Measurements from ENCODE around the gene DSN1. TPM values are rescaled to one million over a fixed set of nuclear protein-coding genes. Genes with fewer than 3 reads are reported as not detected.

Gene DSN1
- total RNA-seq, 2 donors from 2014 or later = 21.6 to 29.1 TPM

DNA sequence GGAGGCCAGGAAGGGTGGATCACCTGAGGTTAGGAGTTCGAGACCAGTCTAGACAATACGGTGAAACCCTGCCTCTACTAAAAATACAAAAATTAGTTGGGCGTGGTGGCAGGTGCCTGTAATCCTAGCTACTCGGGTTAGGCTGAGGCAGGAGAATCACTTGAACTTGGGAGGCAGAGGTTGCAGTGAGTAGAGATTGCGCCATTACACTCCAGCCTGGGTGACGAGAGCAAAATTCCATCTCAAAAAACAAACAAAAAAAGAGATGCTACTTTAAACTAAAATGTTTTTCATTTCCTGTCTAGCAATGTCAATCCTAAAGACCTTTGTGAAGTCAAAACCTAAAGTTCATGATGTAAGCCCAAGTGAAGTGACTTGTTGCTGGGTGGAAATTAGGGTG is 12.9 kb downstream of the DSN1 start:
- DNase-seq (ENCODE audit: low spot score) = no peak
- Mint-ChIP-seq H3K4me1 (ENCODE audit: low read depth in 2 of 2) (peaks cover 5 to 6% of the 10 kb centered on the region in 2 donors), H3K27ac (peak overlapping the region in 1 of 2 donors; percentile 14), H3K27me3 (no peaks in the 10 kb centered on the region), H3K9me3 (no peaks in the 10 kb centered on the region), H3K36me3 (peaks cover 6% of the 10 kb centered on the region), H3K4me3 (no peak overlapping the region)
- no peak for ATAC-seq

DNA sequence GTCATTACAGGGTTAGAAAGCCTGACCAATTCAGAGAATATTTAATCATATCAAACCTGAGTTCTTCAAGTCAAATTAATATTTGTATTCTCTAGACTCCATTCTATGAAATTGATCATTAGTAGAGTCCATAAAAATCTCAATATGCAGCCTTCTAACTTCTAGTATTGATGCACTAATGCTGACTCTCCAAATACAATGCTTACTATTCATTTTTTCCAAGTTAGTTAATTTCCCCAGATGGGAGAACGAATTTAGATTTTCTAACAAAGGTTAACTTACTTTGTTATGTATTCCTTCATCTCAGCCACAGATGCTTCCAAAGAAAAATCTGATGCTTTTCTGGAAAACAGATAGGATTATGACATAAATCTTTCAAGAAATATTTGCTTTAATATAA is 15.3 kb downstream of the DSN1 start:
- no peak for ATAC-seq
- peak overlapping the region; percentile 77 to 79 for H3K27ac Mint-ChIP-seq

DNA sequence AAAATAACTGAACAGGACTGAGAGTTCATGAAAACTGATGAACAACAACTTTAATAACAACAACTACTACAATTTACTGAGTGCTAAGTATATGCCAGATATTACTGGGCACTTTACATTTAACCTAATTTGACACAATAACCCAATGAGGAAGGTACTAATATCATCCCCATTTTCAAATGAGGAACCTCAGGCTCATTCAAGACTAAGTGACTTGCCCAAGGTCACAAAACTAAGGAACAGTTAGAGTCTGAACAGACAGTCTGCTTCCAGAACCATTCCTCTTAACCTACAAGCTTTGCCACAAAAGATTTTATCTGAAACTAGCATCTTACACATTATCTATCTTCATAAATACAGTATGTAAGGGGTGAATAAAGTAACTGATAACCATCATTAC is 17.1 kb downstream of the DSN1 start:
- Mint-ChIP-seq H3K27ac (no peak overlapping the region), H3K36me3 (peaks cover 13% of the 10 kb centered on the region)
- ATAC-seq = no peak

More for the DNA sequence above, 15.3 kb downstream of the DSN1 start:
- Mint-ChIP-seq H3K36me3 (peaks cover 6% of the 10 kb centered on the region), H3K9me3 (no peaks in the 10 kb centered on the region), H3K4me1 (ENCODE audit: low read depth in 2 of 2) (peaks cover 5 to 6% of the 10 kb centered on the region in 2 donors), H3K4me3 (no peak overlapping the region), H3K27me3 (no peaks in the 10 kb centered on the region)
- DNase-seq (ENCODE audit: low spot score) = no peak

DNA sequence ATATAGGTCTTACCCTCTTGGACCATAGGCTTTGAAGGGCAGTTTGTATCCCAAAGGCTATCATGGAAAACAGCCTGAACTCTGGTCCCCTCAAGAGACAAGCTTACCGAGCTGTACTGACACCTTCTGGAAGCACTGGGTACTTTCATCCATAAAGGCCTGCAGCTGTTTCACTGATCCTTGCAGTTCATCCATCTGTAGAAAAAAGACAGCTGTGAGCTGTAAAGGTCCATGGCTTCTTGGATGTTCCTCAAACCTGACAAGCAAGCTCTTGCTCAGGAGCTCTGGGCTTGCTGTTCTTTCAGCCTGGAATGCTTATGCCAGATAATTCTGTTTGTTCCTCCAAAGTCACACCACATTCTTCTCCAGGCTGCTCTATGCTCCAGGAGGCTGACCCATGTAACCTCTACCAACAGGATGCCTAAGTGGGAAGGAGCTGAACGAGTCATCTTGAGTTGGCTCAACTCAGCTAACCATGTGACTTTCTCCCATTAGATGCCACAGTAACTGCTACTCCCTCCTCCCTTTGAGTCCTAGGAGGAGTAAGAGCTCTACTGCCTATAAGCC is 18.8 kb downstream of the DSN1 start:
- Mint-ChIP-seq H3K4me1 (ENCODE audit: low read depth in 2 of 2) (peaks cover 5 to 6% of the 10 kb centered on the region in 2 donors), H3K4me3 (no peak overlapping the region), H3K9me3 (no peaks in the 10 kb centered on the region), H3K36me3 (peaks cover 13% of the 10 kb centered on the region), H3K27me3 (no peaks in the 10 kb centered on the region), H3K27ac (no peak overlapping the region)
- ATAC-seq (peak; percentile 59 to 61), DNase-seq (ENCODE audit: low spot score) (peak; percentile 62)

More for the DNA sequence above, 17.1 kb downstream of the DSN1 start:
- H3K9me3 Mint-ChIP-seq = no peaks in the 10 kb centered on the region
- no peak for DNase-seq (ENCODE audit: low spot score)
- H3K4me1 Mint-ChIP-seq (ENCODE audit: low read depth in 2 of 2) = peaks cover 5 to 6% of the 10 kb centered on the region in 2 donors
- H3K27me3 Mint-ChIP-seq = no peaks in the 10 kb centered on the region
- no peak overlapping the region for H3K4me3 Mint-ChIP-seq

DNA sequence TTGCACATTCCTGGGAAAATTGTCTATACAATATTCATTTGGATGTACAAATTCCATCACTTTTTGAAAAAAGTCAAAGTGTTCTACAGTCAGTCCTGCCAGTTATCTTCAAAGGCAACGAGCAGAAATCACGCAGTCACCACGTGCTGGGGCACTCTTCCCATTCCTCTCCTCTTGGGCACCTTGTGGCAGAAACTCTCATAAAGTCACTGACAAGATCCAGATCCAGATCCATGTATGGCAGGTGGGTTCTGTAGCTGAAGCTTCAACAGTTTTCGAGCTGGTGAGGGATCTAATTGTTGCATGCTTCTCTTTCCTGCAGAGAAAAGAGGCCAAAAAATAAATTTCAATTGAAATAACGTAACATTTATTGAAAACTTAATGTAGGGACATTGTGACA is 21.0 kb downstream of the DSN1 start:
- ATAC-seq (no peak), DNase-seq (ENCODE audit: low spot score) (no peak)
- H3K4me1 Mint-ChIP-seq (ENCODE audit: low read depth in 2 of 2) = peaks cover 3 to 4% of the 10 kb centered on the region in 2 donors
- H3K27me3 Mint-ChIP-seq = no peaks in the 10 kb centered on the region
- no peak overlapping the region for H3K4me3 Mint-ChIP-seq
- H3K9me3 Mint-ChIP-seq = no peaks in the 10 kb centered on the region
- H3K27ac Mint-ChIP-seq = no peak overlapping the region
- H3K36me3 Mint-ChIP-seq = peaks cover 11% of the 10 kb centered on the region

DNA sequence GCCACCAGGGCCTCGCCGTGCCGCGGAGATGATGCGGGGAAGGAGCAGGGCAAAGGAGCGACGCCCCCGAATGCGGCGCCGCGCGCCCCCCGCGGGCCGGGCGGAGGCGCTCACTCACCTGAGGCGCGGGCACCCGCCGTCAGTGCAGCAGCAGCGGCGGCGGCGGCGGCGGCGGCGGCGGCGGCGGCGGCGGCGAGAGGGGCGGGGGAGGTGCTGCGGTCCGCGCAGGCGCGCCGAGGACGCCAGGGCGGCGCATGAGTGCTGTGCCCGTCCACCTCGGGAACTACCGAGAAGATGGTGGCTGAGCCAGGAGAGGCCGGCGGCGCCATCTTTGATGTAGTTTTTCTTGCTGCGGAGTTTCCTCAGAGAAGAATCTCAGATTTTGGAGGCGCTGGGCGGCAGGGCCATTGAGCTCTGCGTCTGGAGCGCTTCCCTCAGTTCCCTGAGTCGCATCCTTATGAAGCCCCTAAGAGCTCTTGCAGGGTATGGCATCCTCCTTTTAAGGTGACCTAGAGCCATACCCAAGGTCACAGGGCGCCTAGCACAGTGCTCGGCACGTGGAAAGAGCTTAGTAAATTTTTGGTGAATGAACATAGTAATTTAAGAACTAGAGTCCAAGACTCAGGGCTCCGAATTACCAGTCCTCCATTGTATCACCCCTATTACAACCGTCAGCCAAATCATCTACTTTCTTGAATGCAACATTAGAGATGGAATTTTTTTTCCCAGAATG is 27.5 kb downstream of the DSN1 start, which contains the start of gene NDRG3:
Gene NDRG3 (minus strand): TSS at position 164 of the 733 bp plus-strand sequence. CDS start 24,355 bp downstream, outside the sequence.
- H3K27ac Mint-ChIP-seq = peak within 1 kb of the TSS; percentile 81 to 84
- peak; percentile 99 for ATAC-seq
- H3K4me3 Mint-ChIP-seq = peak within 1 kb of the TSS; percentile 88
- H3K9me3 Mint-ChIP-seq = no peaks in the 10 kb centered on the region
- H3K36me3 Mint-ChIP-seq = no peaks in the 10 kb centered on the region
- peak; percentile 90 for DNase-seq (ENCODE audit: low spot score)
- H3K4me1 Mint-ChIP-seq (ENCODE audit: low read depth in 2 of 2) = peaks cover 19 to 20% of the 10 kb centered on the region in 2 donors
- H3K27me3 Mint-ChIP-seq = no peaks in the 10 kb centered on the region

DNA sequence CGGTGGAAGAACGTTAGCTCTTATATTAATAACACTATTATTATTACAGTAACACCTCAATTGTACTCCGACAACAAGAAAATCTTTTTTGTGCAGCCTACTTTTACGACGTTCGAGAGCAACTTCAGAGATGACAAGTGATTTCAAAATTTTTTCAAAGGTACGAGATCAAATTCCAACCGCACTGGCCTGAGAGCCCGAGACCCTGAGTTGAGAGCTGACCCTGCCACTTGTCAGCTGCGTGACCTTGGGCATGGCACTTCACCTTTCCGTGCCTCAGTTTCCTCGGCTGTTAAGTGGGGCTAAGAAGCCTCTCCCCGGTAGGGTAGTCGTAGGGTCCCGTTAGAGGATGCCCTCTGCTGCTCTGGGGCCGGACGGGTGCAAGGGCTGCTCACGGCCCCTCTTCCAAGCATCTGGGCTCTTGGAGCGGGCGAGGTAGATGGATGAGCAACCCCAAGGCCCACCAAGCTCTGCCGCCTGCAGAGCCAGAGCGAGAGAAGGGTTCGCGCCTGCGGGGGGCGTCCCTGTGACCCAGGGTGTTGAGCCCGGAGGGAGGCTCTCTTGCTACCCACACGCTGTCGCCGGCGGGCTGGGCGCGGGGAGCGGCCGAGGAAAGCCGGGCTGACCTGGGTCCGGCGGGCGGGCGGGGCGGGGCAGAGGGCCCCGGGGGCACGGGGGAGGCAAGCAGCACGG is 28.2 kb downstream of the DSN1 start:
- peak overlapping the region; percentile 73 to 81 for H3K27ac Mint-ChIP-seq

DNA sequence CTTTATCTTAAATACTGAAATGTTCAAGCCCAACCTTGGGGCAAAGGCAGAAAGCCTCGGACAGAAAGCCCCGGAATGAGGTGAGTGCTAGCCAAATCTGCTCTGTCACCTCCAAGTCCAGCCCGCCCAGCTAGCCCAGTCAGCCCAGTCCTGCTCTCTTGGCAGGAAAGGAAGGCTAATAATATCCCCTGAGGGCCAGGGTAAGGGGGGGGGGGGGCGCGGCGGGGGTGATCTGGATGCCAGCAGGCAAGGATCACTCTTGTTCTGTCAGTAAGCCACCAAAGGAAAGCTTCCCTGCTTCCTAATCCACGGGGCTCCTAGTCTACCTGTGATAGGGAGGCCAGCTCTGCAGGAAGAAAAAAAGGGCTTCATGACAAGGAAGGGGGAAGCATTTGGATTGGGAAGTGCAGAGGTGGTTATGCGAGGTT is 28.8 kb downstream of the DSN1 start:
- Mint-ChIP-seq H3K4me1 (ENCODE audit: low read depth in 2 of 2) (peaks cover 19 to 20% of the 10 kb centered on the region in 2 donors), H3K36me3 (no peaks in the 10 kb centered on the region), H3K27me3 (no peaks in the 10 kb centered on the region), H3K9me3 (no peaks in the 10 kb centered on the region), H3K4me3 (peak overlapping the region; percentile 88), H3K27ac (peak overlapping the region; percentile 73 to 81)
- ATAC-seq (no peak), DNase-seq (ENCODE audit: low spot score) (no peak)

More for the DNA sequence above, 28.2 kb downstream of the DSN1 start:
- H3K9me3 Mint-ChIP-seq = no peaks in the 10 kb centered on the region
- peaks cover 19 to 20% of the 10 kb centered on the region in 2 donors for H3K4me1 Mint-ChIP-seq (ENCODE audit: low read depth in 2 of 2)
- H3K36me3 Mint-ChIP-seq = no peaks in the 10 kb centered on the region
- ATAC-seq (peak in 1 of 2 donors; percentile 67), DNase-seq (ENCODE audit: low spot score) (peak; percentile 67)
- H3K4me3 Mint-ChIP-seq = peak overlapping the region; percentile 88
- H3K27me3 Mint-ChIP-seq = no peaks in the 10 kb centered on the region

DNA sequence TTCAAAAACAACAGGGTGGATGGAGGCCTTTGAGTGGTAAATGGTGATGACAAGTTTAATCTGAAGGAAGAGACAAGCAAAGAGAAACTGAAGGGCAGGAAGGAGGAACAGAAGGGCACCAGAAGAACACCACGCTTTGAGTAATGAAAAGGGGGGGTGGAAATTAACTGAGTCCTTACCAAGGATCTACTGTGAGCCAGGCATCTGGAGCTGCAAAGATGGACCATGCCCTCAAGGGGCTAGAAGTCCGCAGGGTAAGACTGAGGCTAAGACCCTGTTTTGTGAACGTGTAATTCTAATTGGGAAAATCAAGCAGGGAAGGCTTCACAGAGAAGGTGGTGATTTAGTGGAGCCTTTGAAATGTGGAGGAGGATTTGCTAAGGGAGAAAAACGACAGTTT is 29.3 kb downstream of the DSN1 start:
- no peak for ATAC-seq
- Mint-ChIP-seq H3K4me3 (peak overlapping the region; percentile 88), H3K9me3 (no peaks in the 10 kb centered on the region), H3K27ac (no peak overlapping the region), H3K36me3 (no peaks in the 10 kb centered on the region), H3K27me3 (no peaks in the 10 kb centered on the region), H3K4me1 (ENCODE audit: low read depth in 2 of 2) (peaks cover 19 to 20% of the 10 kb centered on the region in 2 donors)
- DNase-seq (ENCODE audit: low spot score) = no peak

DNA sequence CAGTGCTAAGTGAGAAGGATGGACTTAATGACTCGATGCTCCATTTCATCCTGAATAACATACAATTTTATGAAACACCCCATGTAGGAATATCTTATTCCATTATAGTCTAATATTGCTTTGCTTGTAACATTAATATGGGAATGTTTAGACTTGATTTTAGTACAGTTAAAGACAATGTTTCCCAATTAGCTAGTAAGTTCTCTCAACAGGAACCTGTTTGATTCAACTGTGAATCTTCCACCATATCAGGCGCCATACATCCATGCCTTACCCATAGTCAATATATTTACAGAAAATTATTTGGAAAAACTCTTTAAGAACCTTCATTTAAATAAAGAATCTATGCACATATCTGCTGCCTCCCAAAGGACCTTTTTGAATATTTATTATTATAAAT is 31.0 kb downstream of the DSN1 start:
- Mint-ChIP-seq H3K4me3 (no peak overlapping the region), H3K9me3 (no peaks in the 10 kb centered on the region), H3K36me3 (no peaks in the 10 kb centered on the region), H3K4me1 (ENCODE audit: low read depth in 2 of 2) (peaks cover 19 to 20% of the 10 kb centered on the region in 2 donors), H3K27ac (no peak overlapping the region), H3K27me3 (no peaks in the 10 kb centered on the region)
- ATAC-seq = no peak
- no peak for DNase-seq (ENCODE audit: low spot score)

DNA sequence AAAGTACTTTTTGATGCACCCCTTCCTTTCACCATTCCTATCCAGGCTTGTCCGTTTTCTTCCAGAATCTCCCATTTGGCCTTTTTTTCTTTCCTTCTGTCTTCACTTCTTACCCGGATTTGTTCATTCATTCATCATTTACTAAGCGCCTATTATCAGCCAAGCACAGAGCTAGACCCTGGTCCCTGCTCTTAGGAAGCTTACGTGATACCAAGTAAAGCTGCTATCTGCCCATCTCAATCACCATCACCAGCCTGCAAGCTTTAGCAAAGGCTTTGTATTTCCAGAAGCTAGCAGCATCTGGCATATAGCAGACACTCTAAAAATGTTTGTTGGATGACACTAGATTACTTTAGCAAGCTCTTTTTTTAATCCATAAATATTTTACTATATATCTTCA is 32.5 kb downstream of the DSN1 start:
- H3K36me3 Mint-ChIP-seq = no peaks in the 10 kb centered on the region
- DNase-seq (ENCODE audit: low spot score) (no peak), ATAC-seq (no peak)
- peaks cover 12 to 14% of the 10 kb centered on the region in 2 donors for H3K4me1 Mint-ChIP-seq (ENCODE audit: low read depth in 2 of 2)
- no peaks in the 10 kb centered on the region for H3K27me3 Mint-ChIP-seq
- H3K27ac Mint-ChIP-seq = no peak overlapping the region
- H3K4me3 Mint-ChIP-seq = no peak overlapping the region
- H3K9me3 Mint-ChIP-seq = no peaks in the 10 kb centered on the region

DNA sequence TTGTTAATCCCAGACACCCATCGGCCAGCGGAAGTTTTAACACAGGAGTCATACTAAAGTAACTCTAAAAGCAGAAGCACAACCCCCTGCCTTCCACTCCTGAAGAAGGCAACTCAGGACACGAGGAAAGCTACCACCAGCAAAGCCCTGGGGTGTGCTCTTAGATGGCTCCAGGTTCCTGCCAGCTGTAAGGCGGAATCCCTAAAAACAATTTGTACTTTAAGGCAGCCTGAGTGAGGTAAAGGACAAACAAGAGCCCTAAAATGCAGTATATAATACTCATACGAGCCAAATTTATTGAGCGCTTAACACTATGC is 36.4 kb downstream of the DSN1 start:
- no peaks in the 10 kb centered on the region for H3K36me3 Mint-ChIP-seq
- peaks cover 8 to 18% of the 10 kb centered on the region in 2 donors for H3K4me1 Mint-ChIP-seq (ENCODE audit: low read depth in 2 of 2)
- DNase-seq (ENCODE audit: low spot score) (no peak), ATAC-seq (no peak)
- no peak overlapping the region for H3K27ac Mint-ChIP-seq
- no peaks in the 10 kb centered on the region for H3K27me3 Mint-ChIP-seq
- no peak overlapping the region for H3K4me3 Mint-ChIP-seq
- H3K9me3 Mint-ChIP-seq = no peaks in the 10 kb centered on the region

DNA sequence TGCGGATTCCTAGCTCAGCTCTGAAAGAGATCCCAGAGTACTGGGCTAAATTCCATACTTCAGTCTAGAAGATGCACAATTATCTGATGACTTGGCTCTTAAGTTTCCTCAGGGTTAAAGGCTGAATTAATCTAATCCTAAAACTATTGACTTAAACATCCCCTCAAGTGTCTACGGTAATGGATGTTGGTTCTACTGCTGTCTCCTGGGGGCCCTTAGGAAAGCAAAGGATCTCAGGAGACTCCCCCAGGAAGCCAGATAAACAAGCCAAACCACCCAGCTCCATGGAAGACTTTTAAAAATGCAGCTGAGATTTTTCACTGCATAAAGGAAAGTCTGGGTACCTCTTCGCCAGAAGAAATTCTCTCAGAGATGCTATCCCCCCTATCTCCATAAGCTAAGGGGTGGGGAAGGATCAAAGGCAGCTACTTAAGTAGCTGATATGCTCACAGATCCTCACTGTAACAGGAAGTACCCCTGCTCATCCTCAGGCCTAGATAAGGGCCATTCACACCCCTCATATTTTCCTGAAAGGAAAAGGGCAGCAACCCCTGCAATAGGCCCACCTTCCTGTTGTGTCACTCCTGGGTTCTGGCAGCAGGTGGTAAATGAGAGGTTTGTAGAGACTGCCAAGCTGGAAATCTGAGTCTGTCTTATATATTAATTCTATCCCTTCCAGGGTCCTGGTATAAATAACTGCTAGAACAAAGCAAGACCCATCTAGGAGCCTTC is 36.9 kb downstream of the DSN1 start:
- H3K9me3 Mint-ChIP-seq = no peaks in the 10 kb centered on the region
- ATAC-seq = no peak
- peaks cover 8 to 18% of the 10 kb centered on the region in 2 donors for H3K4me1 Mint-ChIP-seq (ENCODE audit: low read depth in 2 of 2)
- H3K27me3 Mint-ChIP-seq = no peaks in the 10 kb centered on the region
- H3K27ac Mint-ChIP-seq = no peak overlapping the region
- no peaks in the 10 kb centered on the region for H3K36me3 Mint-ChIP-seq
- no peak for DNase-seq (ENCODE audit: low spot score)
- H3K4me3 Mint-ChIP-seq = no peak overlapping the region

All from natural killer cell treated with Interleukin-12 subunit alpha and Interleukin-12 subunit beta and Interleukin-15 and Interleukin-18, amount 100 ng/mL, for 72 hours (primary cell).